D721Med (cell line): ENCODE data around the gene GPN1.

Experiments used
- DNase-seq: peaks from one replicate; pipeline ENCODE4 v3.0.0; 2011; ENCODE audit warnings: low spot score; ENCODE audit not compliant: insufficient read length
- FAIRE-seq: peaks from 2 replicates; lab custom pipeline; 2011; peaks lifted over from hg19 to GRCh38; lab: Jason Lieb, UNC
- CTCF ChIP-seq: IDR thresholded peaks from 2 replicates; pipeline ENCODE4 v1.5.1; 2012; ENCODE audit warnings: mild to moderate bottlenecking, control low read depth; ENCODE audit not compliant: insufficient read depth; ENCODE audit errors: missing control alignments

The GPN1 gene

GRCh38 chr2:27655155-27655951, 26.5 kb downstream of the GPN1 start:
- DNase-seq (peak; percentile 53), FAIRE-seq (peak; percentile 94)
- TF ChIP-seq CTCF = no peak

- no peak for FAIRE-seq
- no peak for TF ChIP-seq CTCF
- no peak for DNase-seq
Measured at GRCh38 chr2:27661371-27661770, 32.5 kb downstream of the GPN1 start.

- TF ChIP-seq CTCF = no peak
- peak; percentile 73 for FAIRE-seq
- peak; percentile 66 for DNase-seq
Measured at GRCh38 chr2:27663285-27664153, 34.7 kb downstream of the GPN1 start, which contains the start of the genes SLC4A1AP and SUPT7L. TSS of gene SLC4A1AP (plus strand) at chr2:27663889. CDS start at chr2:27663915, 26 bp downstream. TSS of gene SUPT7L (minus strand) at chr2:27663614. CDS start at chr2:27662192, 1,422 bp downstream.

GRCh38 chr2:27664154-27664574, 35.3 kb downstream of the GPN1 start:
- TF ChIP-seq CTCF = no peak
- no peak for DNase-seq
- no peak for FAIRE-seq

GRCh38 chr2:27664622-27665363, 35.9 kb downstream of the GPN1 start:
- DNase-seq (no peak), FAIRE-seq (no peak)
- TF ChIP-seq CTCF = no peak

GRCh38 chr2:27667446-27667845, 38.6 kb downstream of the GPN1 start:
- no peak for DNase-seq
- FAIRE-seq = no peak
- no peak for TF ChIP-seq CTCF
